22Rv1 (cell line): ENCODE data around the gene FAM234A.

Source experiments
- H3K27ac ChIP-seq: fragments of 450-650 bp; 2 replicates; pipeline ENCODE4 v1.5.1; 2017
- CTCF ChIP-seq: fragments of 450-650 bp; IDR thresholded peaks from 2 replicates; pipeline ENCODE4 v1.5.1; 2017; ENCODE audit warnings: mild to moderate bottlenecking
- ZFX ChIP-seq: fragments of 450-650 bp; IDR thresholded peaks from 2 replicates; pipeline ENCODE4 v1.6.1; 2017; ENCODE audit warnings: antibody characterized with exemption, borderline replicate concordance

FAM234A gene

GRCh38 chr16:239948-240277 is 5.3 kb downstream of the FAM234A start:
- TF ChIP-seq CTCF (no peak), ZFX (no peak)
- H3K27ac ChIP-seq: peak overlapping the region; percentile 26; the same call in 1 of the 2 replicates

- TF ChIP-seq CTCF: no peak
- TF ChIP-seq ZFX: no peak
- H3K27ac ChIP-seq: no peak overlapping the region
These were observed 5.9 kb downstream of the FAM234A start for GRCh38 chr16:240559-240958.

- H3K27ac ChIP-seq: no peak overlapping the region
- no peak for TF ChIP-seq ZFX
These were observed 7.7 kb downstream of the FAM234A start for GRCh38 chr16:242281-242680.

GRCh38 chr16:243348-243747 is 8.7 kb downstream of the FAM234A start:
- no peak for TF ChIP-seq ZFX
- TF ChIP-seq CTCF: no peak
- H3K27ac ChIP-seq: no peak overlapping the region

- no peak overlapping the region for H3K27ac ChIP-seq
These were observed 10.5 kb downstream of the FAM234A start for GRCh38 chr16:245105-245504.

GRCh38 chr16:247027-247426 is 12.4 kb downstream of the FAM234A start:
- TF ChIP-seq ZFX (no peak), CTCF (no peak)
- H3K27ac ChIP-seq: no peak overlapping the region

More at GRCh38 chr16:245105-245504, 10.5 kb downstream of the FAM234A start:
- no peak for TF ChIP-seq ZFX

GRCh38 chr16:249431-249830 is 14.8 kb downstream of the FAM234A start:
- H3K27ac ChIP-seq: no peak overlapping the region
- TF ChIP-seq ZFX: no peak
- no peak for TF ChIP-seq CTCF

GRCh38 chr16:252366-253337 is 18.0 kb downstream of the FAM234A start:
- H3K27ac ChIP-seq: no peak overlapping the region
- TF ChIP-seq ZFX: no peak
- no peak for TF ChIP-seq CTCF
